NAMALWA (cell line): ENCODE data around the gene PLPP1.
"Not testable (repeated sequence)": the region's sequence is repeated elsewhere in the genome, so short reads cannot be mapped to it uniquely, and the experiment has no call there.

Source experiments
- DNase-seq: peaks from one replicate; pipeline ENCODE4 v3.0.0-alpha.2; 2015; ENCODE audit warnings: low spot score

The PLPP1 gene

DNA sequence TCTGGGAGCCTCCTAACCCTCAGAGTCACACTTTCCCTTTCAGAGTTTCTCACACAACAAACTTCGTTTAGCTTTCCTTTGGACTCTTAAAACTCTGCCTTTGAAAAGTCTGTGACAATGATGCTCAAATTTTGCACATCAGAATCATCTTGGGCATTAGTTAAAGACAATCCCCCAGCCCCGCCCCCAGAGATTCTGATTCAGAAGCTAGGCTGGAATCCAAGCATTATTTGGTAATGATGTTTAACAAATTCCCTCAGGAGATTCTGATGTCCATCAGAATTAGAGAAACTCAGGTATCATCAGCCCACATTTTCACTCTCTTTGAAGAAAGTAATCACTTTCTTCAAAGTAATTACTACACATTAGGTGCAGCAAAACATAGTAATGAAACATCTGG lies 9.6 kb upstream of the PLPP1 start:
- DNase-seq: no peak

DNA sequence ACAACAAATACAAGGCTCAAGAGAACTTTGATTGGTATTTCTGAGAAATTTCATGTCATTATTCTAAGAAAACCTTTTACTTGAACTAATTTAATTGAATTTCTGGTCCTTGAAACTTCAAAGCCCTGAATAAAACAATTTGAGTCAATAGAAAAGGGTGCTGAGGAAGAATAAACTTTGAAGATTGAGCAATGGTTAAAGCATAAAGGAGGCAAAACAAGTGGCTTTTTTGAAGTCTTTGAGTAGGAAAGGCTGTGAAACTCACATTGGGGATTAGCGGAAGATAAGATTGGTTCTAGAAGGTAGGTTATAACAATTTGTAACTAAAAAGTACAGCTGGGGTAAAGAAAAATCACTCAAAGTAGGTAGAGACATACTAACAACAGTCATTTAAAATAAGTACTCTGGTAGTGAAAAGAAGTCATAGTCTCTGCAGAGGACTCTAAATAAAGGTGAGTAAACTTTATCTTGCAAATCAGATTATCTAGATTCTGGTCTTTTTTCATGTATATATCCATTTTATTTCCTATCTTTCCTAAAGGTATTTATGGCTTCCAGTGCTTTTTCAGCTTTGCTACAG lies 6.4 kb upstream of the PLPP1 start:
- DNase-seq: peak; percentile 2

DNA sequence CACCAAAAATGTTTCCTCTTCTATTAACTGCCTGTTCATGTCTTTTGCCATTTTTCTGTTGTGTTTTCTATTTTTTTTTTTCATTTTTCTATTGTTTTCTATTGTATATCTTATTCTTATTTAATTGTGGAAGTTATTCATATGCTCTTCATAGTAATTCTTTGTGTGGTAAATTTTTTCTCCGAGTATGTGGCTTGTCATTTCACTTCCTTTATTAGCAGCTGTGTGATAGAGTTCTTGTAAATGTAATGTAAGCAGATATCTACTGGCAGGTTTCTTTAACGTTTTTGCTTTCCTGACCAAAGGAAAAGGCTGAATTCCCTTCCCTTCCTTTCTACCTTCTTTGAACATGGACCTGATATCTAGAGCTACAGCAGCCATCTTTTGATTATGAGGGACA lies 5.8 kb upstream of the PLPP1 start:
- peak; percentile 33 for DNase-seq

DNA sequence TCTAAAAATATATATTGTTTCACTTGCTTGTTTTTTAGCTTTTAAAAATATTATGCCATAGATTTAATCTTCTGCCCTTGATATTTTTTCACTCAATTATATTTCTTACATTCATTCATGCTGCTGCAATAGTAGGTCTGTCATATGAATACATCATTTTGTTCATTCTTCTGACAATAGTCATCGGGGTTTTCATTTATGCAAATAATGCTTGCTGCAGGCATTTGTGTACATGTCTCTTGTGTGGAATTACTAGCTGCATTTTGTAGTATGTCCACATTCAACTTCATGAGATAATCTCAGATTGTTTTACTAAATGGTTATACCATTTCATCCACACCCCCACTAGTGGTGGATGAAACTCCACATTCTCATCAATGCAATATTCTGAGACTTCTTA lies 5.3 kb upstream of the PLPP1 start:
- peak; percentile 43 for DNase-seq

DNA sequence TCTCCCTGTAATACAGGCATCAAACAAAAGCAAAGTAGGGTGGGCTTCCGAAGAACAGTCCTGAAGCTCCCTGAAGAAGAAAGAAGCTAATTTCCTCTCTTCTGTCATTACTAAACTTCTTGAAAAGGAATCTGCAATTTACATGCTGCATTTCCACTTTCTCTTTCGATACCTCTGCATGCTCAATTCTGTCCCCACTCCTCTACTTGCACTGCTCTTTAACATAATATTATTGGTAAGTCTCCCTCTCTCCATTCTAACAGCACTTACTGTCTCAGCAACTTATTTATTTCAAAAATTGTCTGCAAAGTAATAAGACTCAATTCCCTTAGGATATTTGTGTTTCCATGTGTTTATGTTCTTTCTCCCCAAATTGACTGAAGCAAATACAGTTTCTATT lies 3.9 kb upstream of the PLPP1 start:
- DNase-seq: peak; percentile 58

DNA sequence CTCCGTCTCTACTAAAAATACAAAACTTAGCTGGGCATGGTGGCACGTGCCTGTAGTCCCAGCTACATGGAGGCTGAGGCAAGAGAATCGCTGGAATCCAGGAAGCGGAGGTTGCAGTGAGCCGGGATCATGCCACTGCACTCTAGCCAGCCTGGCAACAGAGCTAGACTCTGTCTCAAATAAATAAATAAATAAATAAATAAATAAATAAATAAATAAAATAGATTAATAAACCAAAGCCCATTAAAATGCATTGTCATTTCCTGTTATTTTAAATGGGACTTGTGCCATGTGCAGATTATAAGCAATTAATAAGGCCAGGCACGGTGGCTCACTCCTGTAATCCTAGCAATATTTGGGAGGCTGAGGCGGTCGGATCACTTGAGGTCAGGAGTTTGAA lies 2.6 kb upstream of the PLPP1 start:
- DNase-seq: not testable (repeated sequence)

DNA sequence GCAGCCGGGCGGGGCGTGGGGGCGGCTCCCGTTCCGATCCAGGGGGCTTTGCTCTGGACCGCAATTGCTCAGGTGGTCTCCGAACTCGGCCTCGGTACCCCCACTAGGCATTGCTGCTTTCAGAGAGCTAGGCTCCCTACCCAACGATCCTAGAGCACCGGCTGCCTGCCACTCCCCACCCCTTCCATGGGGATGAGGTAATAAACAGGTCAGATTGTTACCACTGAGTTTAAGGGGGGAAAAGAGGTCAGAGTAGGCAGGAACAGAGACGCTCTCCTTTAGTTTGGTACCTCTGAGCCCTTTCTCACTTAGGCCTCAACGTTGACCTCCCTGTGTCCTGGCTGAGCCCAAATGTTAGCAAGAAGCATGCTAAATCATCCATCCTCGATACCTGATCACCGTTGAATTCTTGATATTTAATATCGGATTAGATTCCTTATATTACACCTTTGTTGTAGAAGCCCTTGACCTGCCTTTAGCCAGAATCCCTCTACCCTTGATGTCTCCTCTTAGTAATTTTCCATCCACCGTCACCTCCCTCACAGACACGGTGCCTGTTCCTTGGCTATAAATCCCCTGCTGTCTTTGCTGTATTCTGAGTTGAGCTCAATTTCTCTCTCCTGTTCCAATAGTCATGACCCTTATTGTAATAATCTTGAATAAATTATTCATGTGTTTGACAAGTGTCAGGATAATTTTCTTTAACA lies 588 bp upstream of the PLPP1 start:
- peak; percentile 50 for DNase-seq

DNA sequence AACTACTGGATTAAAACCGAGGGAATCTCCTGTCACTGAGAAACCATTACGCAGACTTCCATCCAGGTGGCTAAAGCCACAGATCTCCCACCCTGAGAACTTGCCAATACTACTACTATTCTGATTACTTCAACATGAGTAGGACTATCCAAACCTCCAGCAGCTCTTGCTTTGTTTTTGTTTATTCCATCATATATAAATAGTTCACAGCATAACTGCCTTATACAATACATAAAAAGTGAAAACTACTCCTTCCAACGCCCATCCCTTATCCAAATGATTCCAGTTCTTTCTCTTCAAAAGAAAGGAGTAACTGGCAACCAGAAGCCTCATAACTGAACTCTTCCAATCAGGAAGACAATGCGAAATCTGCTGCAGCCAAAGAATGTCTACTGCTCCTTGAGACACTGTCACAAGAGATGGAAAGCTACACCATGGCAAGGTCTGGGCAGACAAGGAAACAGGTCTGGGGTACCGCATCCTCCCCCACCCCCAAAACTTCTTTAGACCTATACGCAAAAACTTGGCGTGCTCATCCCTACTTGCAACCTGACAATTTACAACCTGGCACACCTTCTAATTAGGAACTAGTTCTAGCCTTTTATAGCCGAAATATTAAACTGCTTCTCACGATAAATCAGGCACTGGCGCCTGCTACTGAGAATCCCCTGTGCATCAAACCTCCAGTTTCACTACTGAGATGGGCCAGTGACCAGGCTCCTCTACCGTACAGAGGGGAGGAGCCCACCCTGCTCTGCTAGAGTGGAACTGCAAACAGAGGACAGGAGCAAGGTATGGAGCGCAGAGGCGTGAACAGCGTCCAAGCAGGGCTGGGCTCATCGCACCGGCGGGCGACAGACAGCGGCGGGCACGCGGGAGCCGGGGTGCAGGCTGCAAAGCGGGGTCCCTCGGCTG lies 986 bp downstream of the PLPP1 start:
- DNase-seq: peak; percentile 68

DNA sequence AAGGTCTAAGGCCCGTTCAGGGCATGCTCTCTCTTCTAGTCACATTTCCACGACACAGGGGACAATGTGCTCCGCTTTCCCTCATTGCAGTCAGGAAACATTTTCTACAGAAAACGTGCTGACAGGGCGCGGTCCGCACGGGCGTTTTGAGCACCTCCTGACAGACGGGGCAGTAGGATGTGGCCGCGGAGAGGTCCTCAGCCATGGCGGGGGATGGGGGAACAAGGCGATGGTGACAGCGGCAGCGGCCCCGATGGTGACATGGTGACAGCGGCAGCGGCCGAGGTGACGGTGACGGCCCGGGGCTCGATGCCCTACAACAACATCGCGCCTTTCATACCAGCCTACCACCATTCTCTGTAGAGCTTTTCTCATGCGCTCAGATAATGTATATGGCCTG lies 4.1 kb downstream of the PLPP1 start:
- no peak for DNase-seq

DNA sequence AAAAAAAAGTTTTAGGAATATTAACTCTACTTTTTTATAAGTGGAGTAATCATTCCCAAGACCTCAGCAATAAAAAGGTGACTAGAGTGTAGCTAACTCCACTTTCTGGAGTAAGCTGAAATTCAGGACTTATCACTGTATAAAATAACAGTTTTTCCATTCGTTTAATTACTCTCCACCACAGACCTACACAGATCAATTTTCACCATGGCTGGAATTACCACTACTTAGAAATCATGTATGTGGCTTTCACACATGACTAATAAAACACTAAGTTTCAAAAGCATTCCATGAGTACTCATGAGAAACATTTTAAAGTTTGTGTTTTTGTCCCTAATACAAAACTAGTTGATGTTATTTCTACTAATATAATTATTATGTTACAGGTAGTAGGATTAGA lies 9.9 kb downstream of the PLPP1 start:
- no peak for DNase-seq

DNA sequence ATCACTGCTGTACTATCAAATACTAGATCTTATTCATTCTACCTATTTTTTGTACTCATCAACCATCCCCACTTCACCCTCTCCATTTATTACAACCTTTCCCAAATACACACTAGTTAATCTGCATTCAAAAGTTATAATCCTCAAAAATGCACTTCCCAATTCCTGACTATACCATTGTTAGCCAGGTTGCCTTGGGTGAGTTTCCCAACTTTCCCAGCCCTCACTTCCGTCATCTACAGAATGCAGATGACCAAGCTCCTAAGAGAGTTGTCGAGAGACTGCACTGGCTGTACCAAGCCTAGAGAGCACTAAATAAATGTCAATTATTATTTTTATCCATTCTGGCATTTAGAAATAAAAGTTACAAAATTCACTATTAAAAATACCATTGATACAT lies 11.5 kb downstream of the PLPP1 start:
- DNase-seq: no peak

DNA sequence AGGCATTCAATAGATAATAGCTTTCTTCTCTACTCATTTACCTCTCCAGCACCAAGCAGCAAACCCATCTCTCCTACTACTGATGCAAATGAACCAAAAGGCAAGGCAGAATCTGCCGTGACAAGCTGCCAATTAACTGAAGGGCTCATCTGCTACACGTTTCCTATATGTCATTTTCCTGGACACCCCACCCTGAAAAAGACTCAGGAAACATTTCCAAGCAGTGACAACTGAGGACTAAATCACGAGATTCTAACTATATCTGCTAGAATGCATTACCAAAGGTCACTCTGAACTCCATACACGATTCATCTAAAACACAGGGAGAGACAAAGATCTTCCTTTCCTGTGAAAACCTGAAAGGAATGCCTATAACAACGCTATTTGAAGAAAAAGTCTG lies 12.9 kb downstream of the PLPP1 start:
- DNase-seq: no peak

DNA sequence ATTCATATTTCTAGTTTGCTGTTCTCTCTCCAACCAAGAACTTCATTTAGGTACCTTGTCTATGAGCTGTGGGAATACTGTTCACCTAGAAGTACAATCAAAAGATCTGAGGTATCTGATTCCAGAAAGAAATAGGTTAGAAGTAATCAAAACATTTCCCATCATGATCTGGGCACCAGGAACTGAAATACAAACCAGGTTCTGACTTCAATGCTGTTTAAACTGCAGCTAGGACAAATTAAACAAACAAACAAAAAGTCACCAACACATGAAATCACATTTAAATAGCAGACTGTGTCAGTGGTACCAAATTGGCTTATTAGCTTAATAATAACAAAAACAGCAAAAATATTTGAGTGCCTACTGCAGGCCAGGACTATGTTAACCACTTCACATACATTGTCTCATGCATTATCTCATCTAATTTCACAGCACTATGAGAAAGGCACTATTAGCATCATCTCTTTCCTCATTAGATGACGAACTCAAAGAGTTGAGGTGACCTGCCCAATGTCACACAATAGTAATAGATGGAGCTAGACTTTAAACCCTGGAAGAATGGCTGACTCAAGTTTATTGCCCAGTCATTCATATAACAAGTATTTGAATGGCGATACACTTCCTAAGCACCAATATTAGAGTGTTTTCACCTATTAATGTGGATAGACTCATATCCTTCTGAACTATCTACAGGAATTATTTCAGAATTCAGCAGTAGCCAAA lies 14.5 kb downstream of the PLPP1 start:
- DNase-seq: no peak

DNA sequence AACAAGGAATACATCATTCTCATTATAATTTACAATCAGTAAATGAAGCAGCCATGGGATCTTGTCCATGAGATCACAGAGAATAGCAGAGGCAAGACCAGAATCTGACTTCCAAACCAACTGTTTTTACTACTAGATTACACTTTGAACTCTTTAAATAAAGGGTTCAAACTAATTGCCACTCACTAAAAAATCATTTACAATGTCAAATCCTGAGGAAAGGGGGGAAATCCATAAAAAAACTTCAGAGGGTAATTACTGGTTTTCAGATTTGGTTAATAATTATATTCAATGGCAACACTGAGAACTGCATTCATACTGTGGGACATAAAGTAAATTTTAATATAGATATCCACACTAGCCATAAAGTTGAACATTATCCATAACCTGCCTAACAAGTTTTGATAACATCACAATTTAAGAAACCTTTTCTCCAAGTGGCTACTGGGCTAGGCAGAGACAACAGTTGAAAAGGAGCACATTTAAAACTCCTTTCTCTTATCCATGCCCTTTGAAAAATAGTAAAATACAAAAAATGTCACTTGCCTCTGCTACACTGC lies 15.9 kb downstream of the PLPP1 start:
- DNase-seq: no peak

DNA sequence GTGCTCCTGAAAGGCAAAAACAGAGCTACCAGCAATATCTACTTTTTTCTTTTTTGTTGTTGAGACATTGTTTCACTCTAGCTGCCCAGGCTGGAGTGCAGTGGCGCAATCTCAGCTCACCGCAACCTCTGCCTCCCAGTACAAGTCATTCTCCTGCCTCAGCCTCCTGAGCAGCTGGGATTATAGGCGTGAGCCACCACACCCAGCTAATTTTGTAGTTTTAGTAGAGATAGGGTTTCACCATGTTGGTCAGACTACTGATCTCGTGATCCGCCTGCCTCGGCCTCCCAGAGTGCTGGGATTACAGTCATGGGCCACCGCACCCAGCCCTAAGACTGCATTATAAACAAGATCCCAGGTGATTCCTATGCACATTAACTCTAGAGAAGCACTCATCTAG lies 17.0 kb downstream of the PLPP1 start:
- DNase-seq: no peak

DNA sequence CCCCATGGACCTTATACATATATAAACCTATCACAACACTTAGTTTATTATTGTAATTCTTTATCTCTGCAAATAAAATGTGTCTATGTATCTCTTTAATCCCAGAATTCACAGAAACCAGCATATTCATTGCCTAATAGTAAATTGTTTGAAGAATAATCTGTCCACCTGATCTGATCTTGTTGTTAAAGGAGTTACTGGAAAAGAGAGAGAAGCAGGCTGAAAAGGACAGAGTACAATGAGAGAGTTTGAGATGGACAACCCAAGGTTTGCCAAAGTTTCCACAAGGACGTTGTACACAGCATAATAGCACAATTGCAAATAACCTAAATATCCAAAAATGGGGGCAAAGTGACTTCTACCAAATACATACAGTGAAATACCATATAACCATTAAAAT lies 23.8 kb downstream of the PLPP1 start:
- no peak for DNase-seq

DNA sequence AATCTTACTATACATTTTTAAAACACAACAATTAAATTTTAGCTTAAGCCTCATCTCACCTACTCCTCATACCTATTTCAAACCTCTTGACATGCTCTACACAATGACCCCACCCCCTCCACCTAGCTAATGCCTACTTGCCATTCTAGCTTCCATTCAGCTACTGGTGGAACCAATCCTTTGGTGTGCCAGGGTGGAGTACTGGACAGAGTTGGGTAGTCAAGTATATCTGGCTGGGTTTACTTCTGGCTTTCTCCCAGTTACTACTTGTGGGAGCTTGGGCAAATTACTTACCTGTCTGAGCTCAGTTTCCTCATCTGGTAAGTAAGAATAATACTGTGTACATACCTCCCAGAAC lies 24.3 kb downstream of the PLPP1 start:
- DNase-seq: no peak

DNA sequence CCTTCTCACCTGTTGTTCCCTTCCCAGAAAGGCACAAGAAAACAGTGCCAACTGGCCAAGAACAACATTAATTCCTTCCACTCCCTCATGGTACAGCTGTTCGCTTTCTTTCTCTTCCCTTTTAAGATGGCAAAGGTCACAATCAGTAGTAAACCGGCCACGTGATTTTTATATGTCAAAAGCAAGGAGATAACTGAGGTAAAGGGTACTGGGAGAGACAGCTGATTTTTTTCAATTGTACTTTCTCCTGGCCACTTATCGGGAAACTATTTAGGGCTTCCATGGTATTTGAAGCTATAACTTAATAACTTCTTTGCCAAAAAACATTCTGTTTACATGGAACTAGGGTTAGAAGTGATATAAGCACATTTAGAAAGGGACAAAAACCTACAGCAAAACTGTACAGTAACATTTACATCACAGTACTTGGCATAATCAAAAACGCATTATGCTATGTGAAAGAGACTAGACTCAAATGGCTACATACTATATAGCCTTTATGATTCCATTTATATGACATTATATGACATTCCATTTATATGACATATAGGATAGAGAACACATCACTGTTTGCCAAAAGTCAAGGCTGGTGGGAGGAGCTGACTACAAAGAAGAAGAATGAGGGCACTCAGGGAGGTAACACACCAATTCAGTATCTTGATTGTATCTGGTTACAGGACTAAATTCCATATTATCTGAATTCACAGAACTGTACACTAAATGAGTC lies 24.8 kb downstream of the PLPP1 start:
- DNase-seq: no peak

DNA sequence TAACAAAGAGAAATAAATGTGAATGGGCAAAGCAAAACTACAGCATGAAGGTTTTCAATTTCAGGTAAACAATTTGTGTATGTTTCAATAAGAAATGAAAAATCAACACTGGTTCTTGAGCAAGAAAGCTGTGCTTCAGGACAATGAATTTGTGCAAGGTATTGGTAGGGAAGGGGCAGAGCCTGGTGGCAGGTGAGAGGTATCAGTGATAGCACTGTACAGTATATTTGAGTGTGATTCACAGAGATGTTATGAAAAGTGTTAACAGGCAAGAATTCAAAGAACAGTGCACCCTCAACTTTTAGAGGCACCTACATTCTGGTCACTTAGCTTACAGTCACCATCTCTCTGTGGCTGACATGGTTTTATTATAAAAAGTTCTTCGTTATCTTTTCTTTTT lies 25.7 kb downstream of the PLPP1 start:
- no peak for DNase-seq

DNA sequence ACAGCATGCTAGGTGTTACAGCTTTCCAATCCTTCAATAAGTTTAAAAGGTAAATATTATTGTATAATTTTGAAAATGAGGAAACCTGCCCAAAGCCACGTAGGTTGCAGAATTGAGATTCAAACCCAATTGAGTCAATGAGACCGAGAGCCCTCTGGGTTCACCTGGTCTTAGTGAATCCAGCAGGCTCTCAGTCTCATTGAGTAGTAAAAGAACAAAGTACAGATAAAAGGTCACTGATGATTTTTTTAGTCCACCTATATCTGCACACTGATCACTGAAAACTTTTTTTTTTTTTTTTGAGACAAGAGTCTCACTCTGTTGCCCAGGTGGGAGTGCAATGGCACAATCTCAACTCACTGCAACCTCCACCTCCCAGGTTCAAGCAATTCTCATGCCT lies 27.2 kb downstream of the PLPP1 start:
- DNase-seq: no peak

DNA sequence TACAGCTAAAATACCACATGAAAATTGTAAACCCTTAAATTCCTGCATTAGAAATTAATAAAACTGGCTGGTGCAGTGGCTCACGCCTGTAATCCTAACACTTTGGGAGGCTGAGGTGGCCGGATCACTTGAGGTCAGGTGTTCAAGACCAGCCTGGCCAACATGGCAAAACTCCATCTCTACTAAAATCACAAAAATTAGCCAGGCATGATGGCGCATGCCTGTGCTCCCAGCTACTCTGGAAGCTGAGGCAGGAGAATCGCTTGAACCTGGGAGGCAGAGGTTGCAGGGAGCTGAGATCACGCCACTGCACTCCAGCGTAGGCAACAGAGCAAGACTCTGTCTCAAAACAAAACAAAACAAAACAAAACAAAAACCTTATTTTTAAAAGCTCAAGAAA lies 29.1 kb downstream of the PLPP1 start:
- not testable (repeated sequence) for DNase-seq

DNA sequence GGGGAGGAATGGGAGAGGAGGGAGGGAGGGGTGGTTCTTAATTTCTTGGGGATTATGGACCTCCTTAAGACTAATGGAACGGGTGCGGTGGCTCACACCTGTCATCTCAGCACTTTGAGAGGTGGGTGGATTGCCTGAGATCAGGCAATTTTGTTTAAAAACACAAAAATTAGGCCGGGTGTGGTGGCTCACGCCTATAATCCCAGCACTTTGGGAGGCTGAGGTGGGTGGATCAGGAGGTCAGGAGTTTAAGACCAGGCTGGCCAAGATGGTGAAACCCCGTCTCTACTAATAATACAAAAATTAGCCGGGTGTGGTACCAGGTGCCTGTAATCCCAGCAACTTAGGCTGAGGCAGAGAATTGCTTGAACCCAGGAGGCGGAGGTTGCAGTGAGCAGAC lies 30.8 kb downstream of the PLPP1 start:
- not testable (repeated sequence) for DNase-seq
